Dermis microvascular lymphatic vessel endothelial cell (primary cell): ENCODE results near the gene PLAAT5. TPM values are rescaled to one million over a fixed set of nuclear protein-coding genes. Genes with fewer than 3 reads are reported as not detected.

Experiments used
- total RNA-seq: library from RNA; depleted of rRNA; stranded (reverse); fragments of >200 nt; gene quantifications from 2 replicates; pipeline ENCODE4 v1.2.1, GENCODE V29; 2014

PLAAT5 gene
- total RNA-seq, 1 donor from 2014 or later: not detected

Other genes starting within 250 kb of the PLAAT5 start
- gene SLC22A25, start 247.6 kb downstream of the PLAAT5 start, total RNA-seq: not detected in 2 replicates
- gene SLC22A9, start 121.4 kb downstream of the PLAAT5 start, total RNA-seq: not detected in 2 replicates
- not detected in 2 replicates for gene LGALS12, start 14.9 kb upstream of the PLAAT5 start, total RNA-seq
- 2.3 and 7.0 TPM in 2 replicates for gene PLAAT4, start 45.6 kb upstream of the PLAAT5 start, total RNA-seq
- gene PLAAT2, start 72.2 kb upstream of the PLAAT5 start, total RNA-seq: not detected in 2 replicates
- 66.6 and 77.4 TPM in 2 replicates for gene PLAAT3, start 123.3 kb upstream of the PLAAT5 start, total RNA-seq
- gene ATL3, start 180.2 kb upstream of the PLAAT5 start, total RNA-seq: 85.6 and 87.2 TPM in 2 replicates
- 34.1 and 47.5 TPM in 2 replicates for gene RTN3, start 190.3 kb upstream of the PLAAT5 start, total RNA-seq